DMS53 treated with DMSO at 0.1 percent for 48 hours (cell line): Measurements from ENCODE around the gene DNAI1.
"Not testable (repeated sequence)": the region's sequence is repeated elsewhere in the genome, so short reads cannot be mapped to it uniquely, and the experiment has no call there.

Experiments
- DNase-seq: peaks from one replicate; lab custom pipeline; 2025; ENCODE audit not compliant: unreplicated experiment; lab: John Stamatoyannopoulos, UW

The DNAI1 gene

GRCh38 chr9:34458013-34458958 lies at the start of gene DNAI1, which contains the start of gene FAM219A:
DNAI1 (plus strand) TSS chr9:34458805; CDS start chr9:34459006, 201 bp downstream.
FAM219A (minus strand) TSS chr9:34458570; CDS start chr9:34458263, 307 bp downstream.
- DNase-seq: peak; percentile 88

- no peak for DNase-seq
These were observed 49.5 kb upstream of the DNAI1 start for GRCh38 chr9:34409154-34409553.

- no peak for DNase-seq
These were observed 46.3 kb upstream of the DNAI1 start for GRCh38 chr9:34412336-34412735.

GRCh38 chr9:34413231-34413852 lies 45.3 kb upstream of the DNAI1 start:
- no peak for DNase-seq

- no peak for DNase-seq
These were observed 40.9 kb upstream of the DNAI1 start for GRCh38 chr9:34417734-34418133.

GRCh38 chr9:34419716-34420504 lies 38.7 kb upstream of the DNAI1 start:
- no peak for DNase-seq

GRCh38 chr9:34426347-34427074 lies 32.1 kb upstream of the DNAI1 start:
- DNase-seq: no peak

GRCh38 chr9:34428325-34428958 lies 30.2 kb upstream of the DNAI1 start:
- peak; percentile 11 for DNase-seq

- DNase-seq: peak; percentile 35
These were observed 27.7 kb upstream of the DNAI1 start for GRCh38 chr9:34430843-34431437.

GRCh38 chr9:34431667-34432066 lies 26.9 kb upstream of the DNAI1 start:
- no peak for DNase-seq

- peak; percentile 32 for DNase-seq
These were observed 21.3 kb upstream of the DNAI1 start for GRCh38 chr9:34437006-34437925.

- DNase-seq: not testable (repeated sequence)
These were observed 20.7 kb upstream of the DNAI1 start for GRCh38 chr9:34437926-34438307.

- not testable (repeated sequence) for DNase-seq
These were observed 20.1 kb upstream of the DNAI1 start for GRCh38 chr9:34438465-34438864.

- no peak for DNase-seq
These were observed 18.6 kb upstream of the DNAI1 start for GRCh38 chr9:34440017-34440416.

- DNase-seq: no peak
These were observed 15.8 kb upstream of the DNAI1 start for GRCh38 chr9:34442770-34443169.

- DNase-seq: no peak
These were observed 15.1 kb upstream of the DNAI1 start for GRCh38 chr9:34443533-34443932.

- no peak for DNase-seq
These were observed 14.6 kb upstream of the DNAI1 start for GRCh38 chr9:34443976-34444375.

- no peak for DNase-seq
These were observed 12.1 kb upstream of the DNAI1 start for GRCh38 chr9:34446468-34446891.

- no peak for DNase-seq
These were observed 11.7 kb upstream of the DNAI1 start for GRCh38 chr9:34446951-34447350.
